NCI-H446 (cell line): Measurements from ENCODE around the gene CACFD1.
A peak's percentile ranks its signal among the peaks of the same experiment; 100 is the strongest.

Experiments
- DNase-seq, 2 experiments: peaks; one replicate each; lab custom pipeline; 2025; lab: John Stamatoyannopoulos, UW

CACFD1 gene

DNA sequence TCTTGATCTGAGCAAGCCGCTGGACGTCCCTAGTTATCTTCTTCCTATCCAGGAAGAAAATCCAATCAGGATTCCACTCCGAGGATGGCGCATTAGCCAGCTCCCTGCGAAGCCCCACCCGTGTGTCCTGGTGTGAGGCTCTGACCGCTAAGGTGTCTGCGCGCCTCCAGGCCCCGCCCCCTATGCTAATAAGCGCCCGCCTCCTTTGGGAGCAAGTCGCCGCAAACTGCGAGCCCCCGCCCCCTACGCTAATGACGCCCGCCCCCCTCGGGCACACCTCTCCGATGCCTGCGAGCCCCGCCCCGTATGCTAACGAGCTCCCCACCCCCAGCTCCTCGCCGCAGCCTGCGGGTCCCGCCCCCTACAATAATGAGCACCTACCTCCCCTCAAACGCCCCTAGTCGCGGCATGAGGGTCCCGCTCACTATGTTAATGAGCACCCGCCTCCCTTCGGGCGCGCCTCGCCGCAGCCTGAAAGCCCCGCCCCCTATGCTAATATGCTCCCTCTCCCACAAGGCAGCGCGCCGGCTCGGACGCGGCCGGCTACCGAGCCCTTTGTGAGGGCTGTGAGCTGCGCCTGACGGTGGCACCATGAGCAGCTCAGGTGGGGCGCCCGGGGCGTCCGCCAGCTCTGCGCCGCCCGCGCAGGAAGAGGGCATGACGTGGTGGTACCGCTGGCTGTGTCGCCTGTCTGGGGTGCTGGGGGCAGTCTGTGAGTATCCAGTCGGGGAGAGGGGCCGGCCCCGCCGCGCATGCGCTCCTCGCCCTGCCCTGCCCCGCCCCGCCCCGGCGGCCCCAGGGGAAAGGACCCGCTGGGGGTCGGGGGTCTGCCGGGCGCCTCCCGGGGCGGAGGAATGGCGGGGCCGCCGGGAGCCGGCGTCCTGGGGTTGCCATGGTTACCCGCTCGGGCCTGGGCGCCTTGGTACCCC is at the start of gene CACFD1:
CACFD1 (plus strand) TSS at position 503 of the 929 bp plus-strand sequence; CDS start at position 592, 89 bp downstream.
- peak; percentile 91 to 95 for DNase-seq

DNA sequence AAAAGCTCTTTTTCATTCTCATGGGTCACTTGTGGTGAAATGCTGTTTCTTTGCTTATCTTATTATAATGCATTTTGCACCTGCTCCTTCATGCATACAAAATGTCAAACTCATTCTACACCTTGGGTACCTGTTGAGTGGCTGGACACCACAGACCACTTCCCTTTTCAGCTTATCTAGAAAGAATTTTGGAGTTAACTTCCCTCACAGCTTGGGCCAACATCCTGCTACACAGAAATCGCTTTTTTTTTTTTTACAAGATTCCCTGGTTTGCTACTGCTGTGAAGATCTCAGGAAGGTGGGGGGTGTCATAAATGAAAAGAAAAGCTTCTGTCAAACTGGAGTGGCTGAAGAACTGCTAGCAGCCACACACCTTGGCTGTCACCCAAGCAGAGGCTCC is 44.6 kb upstream of the CACFD1 start:
- no peak for DNase-seq

DNA sequence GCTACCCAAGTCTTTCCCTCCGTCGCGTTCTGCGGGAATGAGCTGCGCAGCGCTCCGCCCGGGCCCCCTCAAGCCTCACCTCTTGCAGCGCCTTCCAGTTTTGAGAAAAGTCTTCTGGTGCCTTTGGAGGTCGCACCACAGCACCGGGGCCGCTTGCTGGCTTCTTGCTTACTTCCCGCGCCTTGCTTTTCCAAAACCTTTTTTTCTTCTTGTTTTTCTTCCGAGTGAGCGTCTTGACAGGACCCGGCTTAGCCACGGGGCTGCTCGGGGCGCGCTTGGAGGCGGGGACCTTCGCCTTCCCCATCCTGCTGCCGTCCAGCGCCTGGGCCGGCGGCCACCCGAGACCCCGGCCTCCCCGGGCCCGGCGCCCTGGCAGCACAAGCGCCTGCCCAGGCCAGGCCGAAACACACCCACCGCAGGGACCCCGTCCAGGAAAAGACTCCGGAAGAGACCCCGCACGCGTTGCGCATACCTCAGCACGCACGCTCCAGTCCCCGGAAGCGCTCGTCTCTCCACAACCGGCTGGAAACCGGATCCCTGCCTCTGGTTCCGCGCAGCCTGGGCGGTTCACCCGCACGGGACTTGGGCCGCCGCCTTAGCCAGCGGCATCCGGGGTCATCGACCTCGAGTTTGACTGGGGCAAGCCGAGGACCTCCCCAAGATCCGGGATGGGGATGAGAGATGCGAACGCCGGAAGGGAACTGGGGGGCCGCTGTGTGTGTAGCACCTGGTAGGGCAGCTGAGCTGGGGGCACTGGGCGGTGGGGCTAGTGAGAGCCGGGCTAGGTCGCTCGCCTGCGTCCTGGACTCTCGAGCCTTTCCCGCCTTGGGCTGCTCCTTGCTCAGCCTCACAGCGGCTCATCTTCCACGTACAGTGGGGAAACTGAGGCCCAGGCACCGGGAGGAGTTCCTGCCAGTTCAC is 42.0 kb upstream of the CACFD1 start, which contains the start of gene REXO4:
REXO4 (minus strand) TSS at position 470 of the 921 bp plus-strand sequence; CDS start at position 304, 166 bp downstream.
- peak; percentile 70 to 78 for DNase-seq

DNA sequence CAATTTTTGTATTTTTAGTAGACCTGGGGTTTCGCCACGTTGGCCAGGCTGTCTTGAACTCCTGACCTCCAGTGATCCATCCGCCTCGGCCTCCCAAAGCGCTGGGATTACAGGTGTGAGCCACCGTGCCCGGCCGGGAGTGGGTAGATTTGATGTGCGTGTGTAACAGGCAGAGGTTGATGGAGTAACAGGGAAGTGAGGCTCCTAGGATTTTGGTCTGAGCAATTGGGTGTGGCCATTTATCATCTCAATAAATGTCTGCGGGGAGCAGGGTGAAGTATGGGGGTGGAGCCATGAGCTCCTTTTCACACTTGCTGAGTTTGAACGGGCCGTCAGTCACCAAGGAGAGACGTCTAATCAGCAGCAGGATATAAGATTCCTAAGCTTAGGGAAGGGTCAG is 40.8 kb upstream of the CACFD1 start:
- no peak for DNase-seq

DNA sequence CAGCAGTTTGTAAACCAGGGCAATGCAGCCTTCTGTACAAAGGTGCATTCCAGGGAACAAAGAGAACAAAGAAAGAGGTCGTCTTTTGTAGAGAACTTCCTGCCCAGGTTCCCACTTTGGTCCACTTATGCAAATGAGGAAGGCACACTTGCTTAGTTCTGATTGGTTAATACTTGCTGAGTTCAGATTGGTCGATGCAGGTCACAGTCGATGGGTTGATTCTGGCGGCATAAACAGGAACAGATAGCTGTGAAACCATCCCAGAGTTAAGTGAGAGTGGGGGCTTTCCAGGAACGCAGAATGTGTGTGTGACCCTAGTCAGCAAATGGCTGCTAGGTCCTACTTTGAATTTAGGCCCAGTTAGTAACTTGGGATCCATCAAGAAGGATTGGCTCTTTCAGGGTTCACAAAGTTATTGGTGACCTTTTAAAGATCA is 39.4 kb upstream of the CACFD1 start:
- no peak for DNase-seq

DNA sequence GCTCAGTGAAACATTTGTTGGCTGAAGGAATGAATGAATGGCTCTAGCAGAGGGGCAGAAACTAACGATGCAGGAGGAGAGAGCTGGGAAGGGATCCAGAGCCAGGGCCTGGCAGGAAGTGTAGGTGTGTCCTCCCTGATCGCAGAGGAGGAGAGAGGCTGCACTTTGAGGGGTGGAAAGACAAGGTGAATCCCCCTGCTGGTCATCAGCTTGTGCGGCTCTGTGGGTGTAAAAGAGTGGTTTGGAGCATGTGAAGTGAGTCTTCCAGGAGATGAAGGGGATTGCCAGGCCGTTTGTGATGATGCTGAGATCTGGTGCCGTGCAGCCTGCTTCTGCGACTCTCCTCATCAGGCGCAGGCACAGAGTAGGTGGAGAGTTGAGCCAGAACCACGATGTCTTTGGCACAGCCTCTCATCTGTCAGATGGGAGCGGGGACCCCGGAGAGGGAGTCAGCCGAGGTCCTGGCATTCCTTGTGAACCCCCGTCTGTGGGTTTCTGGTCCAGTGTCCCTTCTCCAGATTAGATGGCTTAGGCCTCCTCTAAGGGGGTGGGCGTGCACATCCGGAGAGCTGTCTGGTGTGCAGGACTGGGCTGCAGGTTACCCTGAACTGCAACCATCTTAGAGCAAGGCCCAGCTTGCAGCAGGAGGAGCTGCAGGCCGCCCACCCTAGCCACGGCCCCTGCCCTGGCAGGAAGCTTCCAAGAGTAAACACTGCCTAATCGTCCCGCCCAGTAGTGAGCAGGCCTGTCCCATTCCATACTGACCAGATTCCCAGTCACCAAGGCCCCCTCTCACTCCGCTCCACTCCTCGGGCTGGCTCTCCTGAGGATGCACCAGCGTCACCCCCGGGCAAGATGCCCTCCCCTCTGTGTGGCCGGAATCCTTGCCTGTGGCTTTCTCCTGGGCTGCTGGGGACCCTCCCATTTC is 37.9 kb upstream of the CACFD1 start, which contains the start of gene ADAMTS13:
ADAMTS13 (plus strand) TSS at position 753 of the 928 bp plus-strand sequence; CDS start at position 830, 77 bp downstream.
- no peak for DNase-seq

DNA sequence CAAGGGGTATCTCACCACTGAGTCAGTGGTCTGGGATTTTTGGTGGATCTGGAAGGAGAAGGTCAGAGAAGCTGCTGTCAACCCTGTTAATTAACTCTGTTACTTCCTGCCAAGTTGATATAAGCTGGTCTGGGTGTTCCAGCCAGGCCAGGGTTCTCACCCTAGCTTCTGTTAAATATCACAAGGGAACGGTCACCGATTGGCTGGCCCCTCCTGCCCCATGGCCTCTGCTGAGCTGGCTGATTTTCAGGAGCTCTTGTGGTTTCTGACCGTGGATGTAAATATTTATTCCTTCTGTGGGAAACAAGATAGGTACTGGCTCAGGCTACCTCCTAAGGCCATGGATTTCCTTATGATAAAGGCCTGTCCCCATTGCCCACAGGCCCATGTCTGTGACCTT is 36.6 kb upstream of the CACFD1 start:
- DNase-seq, result no peak

DNA sequence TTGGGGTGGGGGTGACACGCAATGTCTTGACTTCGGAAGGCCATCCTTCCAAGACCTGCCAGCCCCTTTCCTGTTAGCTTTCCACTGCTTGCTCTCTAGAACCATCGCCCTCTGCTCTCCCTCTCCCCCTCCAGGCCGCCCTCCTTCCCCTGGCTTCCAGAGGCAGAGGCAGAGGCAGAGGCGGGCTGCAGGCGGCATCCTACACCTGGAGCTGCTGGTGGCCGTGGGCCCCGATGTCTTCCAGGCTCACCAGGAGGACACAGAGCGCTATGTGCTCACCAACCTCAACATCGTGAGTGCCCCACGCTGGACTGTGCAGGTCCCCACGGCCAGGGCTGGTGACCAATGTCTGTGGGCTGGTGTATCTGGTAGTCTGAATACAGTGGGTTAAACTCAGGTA is 35.6 kb upstream of the CACFD1 start:
- no peak for DNase-seq

DNA sequence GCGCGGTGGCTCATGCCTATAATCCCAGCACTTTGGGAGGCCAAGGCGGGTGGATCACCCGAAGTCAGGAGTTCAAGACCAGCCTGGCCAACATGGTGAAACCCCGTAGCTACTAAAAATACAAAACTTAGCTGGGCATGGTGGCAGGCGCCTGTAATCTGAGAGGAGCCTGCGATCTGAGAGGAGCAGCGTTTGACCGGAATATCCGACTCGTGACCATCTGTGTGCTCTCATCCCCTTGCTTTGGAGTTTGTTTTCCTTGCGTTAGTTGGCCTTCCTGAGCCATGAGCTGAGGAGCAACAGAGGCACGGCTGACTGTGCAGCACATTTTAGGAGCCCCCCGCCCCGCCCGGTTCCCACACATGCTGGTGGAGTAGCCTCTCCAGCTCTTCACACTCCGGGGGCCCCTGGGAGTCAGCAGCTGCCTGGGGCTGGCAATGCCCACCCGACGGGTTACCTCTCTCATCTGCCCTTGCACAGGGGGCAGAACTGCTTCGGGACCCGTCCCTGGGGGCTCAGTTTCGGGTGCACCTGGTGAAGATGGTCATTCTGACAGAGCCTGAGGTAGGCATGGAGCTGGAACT is 34.6 kb upstream of the CACFD1 start:
- no peak for DNase-seq

DNA sequence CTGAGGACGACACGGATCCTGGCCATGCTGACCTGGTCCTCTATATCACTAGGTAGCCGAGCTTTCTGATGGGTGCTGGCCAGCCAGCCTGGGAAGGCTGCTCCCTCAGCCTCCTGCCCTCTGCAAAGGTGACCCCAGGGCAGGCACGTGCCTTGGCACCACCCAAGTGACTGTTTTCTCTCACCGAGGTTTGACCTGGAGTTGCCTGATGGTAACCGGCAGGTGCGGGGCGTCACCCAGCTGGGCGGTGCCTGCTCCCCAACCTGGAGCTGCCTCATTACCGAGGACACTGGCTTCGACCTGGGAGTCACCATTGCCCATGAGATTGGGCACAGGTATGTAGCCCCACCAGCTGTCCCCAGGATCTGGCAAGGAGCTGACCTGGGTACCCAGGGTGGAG is 33.8 kb upstream of the CACFD1 start:
- no peak for DNase-seq

DNA sequence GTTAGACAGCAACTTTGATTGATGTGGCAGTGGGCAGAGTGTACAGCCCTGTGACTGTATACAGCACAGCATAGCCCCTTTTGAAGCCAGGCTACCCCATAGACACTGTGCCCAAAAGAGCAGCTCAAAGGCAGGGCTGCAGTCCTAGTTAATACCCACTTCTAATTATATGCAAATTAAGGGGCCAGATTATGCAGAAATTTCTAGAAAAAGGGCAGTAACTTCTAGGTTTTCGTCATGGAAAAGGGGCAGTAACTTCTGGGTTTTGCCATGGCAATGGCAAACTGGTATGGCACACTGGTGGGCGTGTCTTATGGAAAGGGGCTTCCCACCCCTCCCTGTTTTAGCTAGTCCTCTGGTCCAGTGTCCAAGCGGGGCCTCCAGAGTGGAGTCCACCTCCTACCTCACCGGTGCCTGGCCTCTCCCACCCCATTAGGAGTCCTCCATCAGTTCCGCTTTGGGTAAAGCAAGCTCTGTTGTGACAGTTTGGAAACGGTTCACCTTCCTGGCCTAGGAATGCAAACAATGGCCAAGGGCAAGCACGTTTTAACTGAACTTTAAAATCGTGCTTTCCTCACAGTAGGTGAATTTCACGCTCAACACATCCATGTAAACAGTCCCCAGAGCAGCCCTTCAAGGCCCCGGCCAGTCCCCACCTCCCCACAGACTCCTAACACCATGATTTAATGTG is 32.0 kb upstream of the CACFD1 start:
- no peak for DNase-seq

DNA sequence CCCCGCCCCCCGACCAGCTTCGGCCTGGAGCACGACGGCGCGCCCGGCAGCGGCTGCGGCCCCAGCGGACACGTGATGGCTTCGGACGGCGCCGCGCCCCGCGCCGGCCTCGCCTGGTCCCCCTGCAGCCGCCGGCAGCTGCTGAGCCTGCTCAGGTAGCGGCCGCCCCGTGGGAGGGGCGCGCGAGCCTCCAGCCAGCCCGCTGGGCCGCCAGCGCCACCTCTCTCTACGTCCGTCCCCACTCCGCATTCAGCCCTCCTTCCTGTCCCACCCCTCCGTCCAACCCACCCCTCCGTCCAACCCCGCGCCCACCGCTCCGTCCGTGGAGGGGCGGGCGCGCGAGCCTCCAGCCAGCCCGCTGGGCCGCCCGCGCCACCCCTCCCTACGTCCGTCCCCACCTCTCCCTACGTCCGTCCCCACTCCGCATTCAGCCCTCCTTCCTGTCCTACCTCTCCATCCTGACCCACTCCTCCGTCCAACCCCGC is 31.1 kb upstream of the CACFD1 start:
- no peak for DNase-seq

DNA sequence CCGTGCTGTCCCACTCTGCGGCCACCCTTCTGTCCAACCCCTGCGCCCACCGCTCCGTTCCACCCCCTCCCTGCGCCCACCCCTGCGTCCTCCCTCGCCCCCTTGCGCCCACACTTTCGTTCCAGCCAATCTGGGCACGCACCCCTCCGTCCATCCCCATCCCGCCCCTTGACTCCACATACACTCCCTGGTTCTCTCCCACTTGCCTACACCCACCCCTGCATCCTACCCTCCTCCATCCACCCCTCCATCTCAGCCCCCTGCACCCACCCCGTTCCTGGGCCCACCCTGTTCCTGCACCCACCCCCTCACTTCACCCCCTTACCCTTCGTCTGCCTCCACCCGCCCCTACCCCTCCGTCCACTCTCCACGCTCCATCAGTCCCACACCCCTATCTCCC is 30.6 kb upstream of the CACFD1 start:
- DNase-seq, result no peak

DNA sequence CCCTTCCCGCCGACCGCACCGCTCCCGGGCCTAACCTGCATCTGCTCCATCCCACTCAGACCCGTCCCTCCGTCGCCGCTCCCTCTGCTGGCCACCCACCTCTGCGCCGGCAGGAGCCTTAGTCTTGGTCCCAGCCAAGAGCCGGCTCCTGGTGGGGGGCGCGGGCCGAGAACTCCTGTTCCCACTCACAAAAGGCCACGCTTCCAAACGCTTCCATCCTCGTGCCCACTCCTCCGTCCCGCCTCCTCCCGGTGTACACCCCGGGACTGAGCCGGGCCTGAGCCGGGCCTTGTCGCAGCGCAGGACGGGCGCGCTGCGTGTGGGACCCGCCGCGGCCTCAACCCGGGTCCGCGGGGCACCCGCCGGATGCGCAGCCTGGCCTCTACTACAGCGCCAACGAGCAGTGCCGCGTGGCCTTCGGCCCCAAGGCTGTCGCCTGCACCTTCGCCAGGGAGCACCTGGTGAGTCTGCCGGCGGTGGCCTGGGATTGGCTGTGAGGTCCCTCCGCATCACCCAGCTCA is 30.1 kb upstream of the CACFD1 start:
- no peak for DNase-seq

DNA sequence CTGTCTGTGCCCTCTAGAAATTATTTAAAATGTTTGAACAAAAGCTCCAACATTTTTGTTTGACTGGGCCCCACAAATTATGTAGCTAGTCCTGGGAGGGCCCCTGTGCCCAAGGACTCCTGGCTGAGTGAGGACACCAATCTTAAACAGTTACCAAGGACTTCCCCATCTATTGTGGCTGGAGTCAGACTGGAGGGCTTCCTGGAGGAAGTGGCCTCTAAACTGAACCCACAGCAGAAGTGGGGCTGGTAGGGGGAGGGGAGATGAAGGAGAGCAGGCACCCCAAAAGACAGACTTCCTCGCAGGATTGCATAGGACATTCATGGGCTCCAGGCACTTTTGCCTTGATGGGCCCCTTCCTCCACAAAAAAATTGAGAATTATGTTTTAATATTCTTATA is 29.5 kb upstream of the CACFD1 start:
- no peak for DNase-seq

DNA sequence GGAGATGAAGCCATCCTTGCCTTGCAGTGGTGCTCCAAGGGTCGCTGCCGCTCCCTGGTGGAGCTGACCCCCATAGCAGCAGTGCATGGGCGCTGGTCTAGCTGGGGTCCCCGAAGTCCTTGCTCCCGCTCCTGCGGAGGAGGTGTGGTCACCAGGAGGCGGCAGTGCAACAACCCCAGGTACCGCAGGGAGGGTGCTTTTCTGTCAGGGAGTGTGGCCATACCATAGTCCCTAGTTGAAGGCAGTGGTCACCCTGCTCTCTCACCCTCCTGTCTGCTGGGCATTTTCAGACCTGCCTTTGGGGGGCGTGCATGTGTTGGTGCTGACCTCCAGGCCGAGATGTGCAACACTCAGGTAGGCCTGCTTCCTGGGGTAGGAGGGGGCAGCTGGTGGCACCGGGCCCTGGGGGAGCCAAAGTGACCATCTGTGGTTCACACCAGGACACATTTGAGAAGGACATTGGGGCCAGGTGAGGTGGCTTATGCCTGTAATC is 26.4 kb upstream of the CACFD1 start:
- DNase-seq, result no peak

DNA sequence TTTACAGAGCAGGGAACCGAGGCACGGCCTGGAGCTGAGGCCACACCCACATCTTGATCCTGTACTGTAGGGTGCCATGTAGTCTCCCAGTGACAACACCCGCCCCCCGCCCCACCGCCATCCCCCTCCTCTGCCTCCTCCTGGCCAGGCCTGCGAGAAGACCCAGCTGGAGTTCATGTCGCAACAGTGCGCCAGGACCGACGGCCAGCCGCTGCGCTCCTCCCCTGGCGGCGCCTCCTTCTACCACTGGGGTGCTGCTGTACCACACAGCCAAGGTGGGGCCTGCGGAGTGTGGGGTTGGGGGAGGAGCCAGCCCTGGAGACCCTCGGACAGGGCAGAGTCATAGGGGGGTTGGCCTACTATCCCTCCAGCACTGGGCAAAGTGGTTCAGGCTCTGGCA is 23.1 kb upstream of the CACFD1 start:
- DNase-seq, result no peak

DNA sequence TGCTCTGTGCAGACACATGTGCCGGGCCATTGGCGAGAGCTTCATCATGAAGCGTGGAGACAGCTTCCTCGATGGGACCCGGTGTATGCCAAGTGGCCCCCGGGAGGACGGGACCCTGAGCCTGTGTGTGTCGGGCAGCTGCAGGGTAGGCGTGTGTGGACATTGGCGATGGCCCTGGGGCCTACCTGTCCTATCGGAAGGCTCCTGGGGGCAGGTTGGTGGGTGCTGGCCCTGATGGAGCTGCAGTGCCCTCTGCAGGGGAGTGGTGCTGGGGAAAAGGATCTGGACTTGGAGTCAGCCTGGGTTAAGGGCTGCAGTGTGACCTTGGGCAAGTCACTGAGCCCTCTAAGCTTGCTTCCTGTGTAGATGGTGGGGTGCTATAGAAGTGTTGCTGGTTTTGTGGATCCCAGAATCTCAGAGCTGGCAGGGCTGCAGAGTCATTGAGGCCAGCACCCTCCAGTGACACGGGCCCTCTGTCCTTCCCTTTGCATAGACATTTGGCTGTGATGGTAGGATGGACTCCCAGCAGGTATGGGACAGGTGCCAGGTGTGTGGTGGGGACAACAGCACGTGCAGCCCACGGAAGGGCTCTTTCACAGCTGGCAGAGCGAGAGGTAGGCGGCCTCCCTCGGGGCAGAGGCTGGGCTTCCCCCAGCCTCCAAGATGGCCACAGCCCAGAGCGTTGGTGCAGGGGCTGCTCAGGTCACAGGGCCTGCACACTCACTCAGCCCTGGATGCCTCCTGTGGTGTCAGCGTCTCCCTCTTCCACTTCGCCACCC is 21.8 kb upstream of the CACFD1 start:
- no peak for DNase-seq

DNA sequence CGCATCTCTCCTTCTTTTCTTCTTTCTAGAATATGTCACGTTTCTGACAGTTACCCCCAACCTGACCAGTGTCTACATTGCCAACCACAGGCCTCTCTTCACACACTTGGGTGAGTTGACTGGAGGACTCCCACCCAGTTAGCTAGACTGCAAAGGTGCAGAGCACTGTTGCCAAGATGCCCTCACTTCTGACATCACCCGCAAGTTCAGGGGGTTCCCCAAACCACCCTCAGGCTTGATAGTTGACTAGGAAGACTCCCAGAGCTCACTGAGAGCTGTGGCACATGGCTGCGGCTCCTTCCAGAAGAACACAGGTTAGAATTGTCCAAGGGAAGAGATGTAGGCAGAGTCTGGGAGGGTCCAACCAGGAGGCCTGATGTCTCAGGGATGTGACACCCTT is 20.4 kb upstream of the CACFD1 start:
- no peak for DNase-seq
